SW 1271 (cell line): ENCODE data around the gene PELI1.
"Not testable (repeated sequence)": the region's sequence is repeated elsewhere in the genome, so short reads cannot be mapped to it uniquely, and the experiment has no call there.

Source experiments
- DNase-seq, 2 experiments: peaks; one replicate each; lab custom pipeline; 2025; lab: John Stamatoyannopoulos, UW

Gene PELI1

GRCh38 chr2:64123740-64124139, 20.5 kb downstream of the PELI1 start:
- no peak for DNase-seq

- no peak for DNase-seq
Observed at GRCh38 chr2:64122358-64122757, 21.9 kb downstream of the PELI1 start.

GRCh38 chr2:64120928-64121327, 23.3 kb downstream of the PELI1 start:
- no peak for DNase-seq

DNA sequence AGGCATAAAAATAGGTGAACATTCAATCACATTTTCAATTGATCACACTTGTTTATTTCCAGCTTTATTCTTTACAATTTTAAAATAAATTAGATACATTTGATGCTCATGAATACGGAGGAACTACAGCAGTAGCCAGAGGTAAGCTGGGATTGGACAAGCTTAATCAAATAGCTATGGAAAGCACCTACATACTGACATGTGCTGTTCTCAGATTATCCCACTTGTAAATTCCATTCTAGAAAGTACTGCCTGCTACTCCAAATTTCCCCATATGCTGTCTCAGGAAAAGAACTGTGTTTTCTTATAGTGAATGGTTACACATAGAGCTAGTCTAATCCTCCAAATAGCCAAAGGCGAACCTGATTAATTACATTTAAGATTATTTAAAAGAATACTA, 24.2 kb downstream of the PELI1 start:
- no peak for DNase-seq

DNA sequence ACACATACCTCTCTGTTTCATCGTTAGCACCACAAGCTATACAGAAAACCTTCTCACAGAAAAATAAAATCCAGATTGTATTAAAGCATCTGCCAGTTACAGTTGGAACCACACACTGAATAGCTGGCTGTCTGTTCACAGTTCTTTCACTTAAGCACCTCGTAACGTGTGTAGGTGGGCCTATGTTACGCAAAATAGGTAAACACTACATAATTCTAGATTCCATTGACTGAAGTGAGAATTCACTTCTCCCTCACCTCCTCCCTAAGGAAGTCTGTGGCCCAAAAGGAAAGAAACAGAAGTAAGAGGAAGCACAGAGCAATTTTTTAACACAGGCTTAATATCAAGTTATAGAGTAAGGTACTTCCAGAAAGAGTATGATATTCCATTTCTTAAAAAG, 24.9 kb downstream of the PELI1 start:
- no peak for DNase-seq

DNA sequence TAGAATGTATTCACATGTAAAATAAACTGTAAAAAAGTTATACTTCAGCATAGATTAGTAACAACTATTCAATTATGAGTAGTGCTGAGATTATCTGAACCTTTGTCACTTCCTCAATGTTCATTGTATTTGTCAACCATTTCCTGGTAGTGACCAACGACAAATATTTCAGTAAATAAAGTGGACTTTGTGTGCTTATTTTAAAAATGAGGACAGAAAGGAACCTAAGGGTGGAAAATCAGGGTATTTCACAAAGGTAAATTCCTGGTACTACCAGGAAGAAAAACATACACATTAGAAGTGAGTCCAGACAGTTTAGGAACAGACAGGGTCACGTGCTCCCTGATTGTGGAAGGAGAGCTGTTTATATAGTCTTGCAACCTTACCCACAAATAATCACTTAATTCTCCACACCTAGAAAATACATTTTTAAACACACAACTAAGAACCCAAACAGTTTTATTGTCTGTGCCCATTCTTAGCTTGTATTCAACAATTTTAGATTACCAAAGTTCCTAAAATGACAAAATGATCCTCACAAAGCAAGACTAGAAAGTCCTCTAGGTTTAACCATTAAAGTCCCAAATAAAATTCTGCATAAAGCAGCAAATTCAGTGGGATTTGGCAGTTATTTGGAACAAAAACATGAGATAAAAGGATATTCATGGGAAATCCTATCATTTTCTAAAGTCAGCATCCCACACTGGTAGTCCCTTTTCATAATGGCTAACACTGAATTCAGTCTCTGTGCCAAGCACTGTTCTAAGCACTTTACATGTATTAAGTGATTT, 28.2 kb downstream of the PELI1 start:
- DNase-seq = no peak

- no peak for DNase-seq
Observed at GRCh38 chr2:64114912-64115277, 29.3 kb downstream of the PELI1 start.

GRCh38 chr2:64114063-64114911, 29.9 kb downstream of the PELI1 start:
- DNase-seq = no peak

DNA sequence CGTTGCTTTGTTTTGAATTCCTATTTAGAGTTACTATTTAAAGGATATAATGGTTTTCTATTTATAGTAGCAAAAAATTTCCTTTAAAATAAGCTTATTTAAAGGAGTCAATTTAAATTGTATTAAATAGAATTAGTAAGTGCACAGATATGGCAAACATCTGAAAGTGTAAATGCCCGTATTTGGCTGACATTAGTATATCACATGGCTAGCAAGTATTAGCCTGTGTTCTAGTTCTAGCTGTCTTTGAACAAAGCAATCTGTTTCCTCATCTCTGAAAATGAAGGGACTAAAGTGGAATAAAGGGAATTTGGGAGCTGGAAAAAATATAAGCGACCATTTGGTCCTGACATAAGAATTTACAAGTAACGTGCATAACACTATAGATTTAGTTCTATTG, 32.2 kb downstream of the PELI1 start:
- DNase-seq = no peak

DNA sequence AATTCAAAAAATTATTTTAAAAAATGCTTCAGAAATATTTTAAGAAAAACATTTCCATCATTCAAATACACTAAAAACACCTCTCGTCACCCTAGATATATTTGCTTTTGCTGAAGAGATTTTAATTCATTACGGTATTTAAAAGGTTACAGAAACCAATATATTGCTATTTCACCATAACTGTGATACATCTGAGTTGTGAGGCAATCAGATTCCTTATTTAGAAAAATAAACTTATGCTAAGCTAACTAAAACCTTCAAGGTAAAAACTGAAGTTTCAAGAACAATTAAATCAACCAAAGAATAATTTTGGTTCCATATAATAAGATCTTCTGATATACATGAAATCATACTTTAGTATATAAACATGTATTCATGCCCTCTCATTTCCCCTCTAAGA, 32.8 kb downstream of the PELI1 start:
- no peak for DNase-seq

- no peak for DNase-seq
Observed at GRCh38 chr2:64108666-64109241, 35.5 kb downstream of the PELI1 start.

GRCh38 chr2:64106481-64106880, 37.7 kb downstream of the PELI1 start:
- no peak for DNase-seq

DNA sequence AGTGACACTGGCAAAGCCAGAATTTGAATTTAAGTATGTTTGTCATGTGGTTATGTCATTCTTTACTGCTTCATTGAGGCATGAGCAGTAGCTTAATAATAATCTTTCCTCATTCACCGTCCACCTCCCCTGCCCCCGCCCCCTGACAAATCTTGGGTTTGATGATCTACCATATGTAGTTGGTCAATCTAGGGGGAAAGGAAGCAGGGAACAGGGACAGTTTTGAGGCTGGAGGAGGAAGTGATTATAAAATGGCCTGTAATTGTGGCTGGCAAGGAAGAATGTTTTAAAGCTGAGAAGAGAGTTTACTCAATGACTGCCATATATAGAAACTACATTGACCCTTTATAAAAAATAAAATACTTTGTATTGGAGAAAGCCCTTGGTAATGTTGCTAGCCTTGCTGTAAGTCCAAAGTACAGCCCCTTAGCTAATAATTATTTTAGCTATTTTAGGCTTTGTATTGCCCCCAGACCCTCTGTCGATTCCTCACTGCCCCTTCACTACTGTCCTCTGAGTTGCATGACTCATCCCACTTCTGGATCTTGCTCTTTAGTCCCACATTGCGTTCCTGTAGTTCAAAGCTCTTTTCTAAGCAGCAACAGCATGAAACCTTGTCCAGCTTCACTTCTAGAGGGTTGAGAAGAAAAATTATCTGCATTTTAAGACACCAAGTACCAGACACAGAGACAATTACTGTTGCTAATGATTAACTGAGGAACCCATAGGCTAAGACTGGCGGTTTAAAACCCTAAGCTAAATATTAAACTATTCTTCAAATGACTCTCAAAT, 38.4 kb downstream of the PELI1 start:
- no peak for DNase-seq

DNA sequence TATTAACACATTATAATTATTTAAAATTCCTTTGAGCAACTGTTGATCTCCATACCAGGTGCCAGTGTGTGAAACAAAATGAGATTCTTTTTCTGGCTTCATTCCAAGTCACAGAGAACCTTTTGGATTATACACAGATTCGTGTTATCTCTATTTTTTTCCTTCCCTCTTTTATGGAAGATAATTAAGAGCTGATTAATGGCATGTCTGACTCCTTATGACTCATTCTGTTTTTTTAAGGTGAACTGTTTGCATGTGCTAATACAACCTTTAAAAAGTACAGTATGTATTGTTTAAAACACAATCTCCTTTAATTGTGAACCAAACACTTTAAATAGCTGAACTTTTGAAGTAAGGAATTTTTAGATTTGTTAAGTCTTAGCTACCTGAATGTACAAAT, 39.3 kb downstream of the PELI1 start:
- no peak for DNase-seq

GRCh38 chr2:64102736-64103135, 41.5 kb downstream of the PELI1 start:
- not testable (repeated sequence) for DNase-seq

DNA sequence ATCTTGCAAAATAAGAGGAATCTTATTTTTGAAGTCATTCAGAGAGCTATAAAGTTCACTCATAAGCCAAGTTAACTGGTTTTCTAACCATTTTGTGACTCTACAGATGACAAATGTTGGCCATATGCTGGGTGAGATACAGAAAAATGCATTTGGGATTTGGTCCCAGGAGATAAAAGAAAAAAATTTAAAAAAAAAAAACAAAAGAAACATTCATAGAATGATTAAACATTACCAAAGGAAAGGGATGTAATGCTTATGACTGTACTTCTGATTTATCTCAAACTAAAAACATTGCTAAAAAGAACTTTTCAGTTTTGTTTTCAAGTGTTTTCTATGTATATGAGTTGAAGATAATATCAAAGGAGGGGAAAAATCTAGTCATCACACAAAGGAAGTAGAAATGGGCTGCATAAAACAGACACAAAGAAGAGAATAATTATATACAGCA, 43.1 kb downstream of the PELI1 start:
- DNase-seq = no peak

- DNase-seq = not testable (repeated sequence)
Observed at GRCh38 chr2:64100584-64100983, 43.6 kb downstream of the PELI1 start.

DNA sequence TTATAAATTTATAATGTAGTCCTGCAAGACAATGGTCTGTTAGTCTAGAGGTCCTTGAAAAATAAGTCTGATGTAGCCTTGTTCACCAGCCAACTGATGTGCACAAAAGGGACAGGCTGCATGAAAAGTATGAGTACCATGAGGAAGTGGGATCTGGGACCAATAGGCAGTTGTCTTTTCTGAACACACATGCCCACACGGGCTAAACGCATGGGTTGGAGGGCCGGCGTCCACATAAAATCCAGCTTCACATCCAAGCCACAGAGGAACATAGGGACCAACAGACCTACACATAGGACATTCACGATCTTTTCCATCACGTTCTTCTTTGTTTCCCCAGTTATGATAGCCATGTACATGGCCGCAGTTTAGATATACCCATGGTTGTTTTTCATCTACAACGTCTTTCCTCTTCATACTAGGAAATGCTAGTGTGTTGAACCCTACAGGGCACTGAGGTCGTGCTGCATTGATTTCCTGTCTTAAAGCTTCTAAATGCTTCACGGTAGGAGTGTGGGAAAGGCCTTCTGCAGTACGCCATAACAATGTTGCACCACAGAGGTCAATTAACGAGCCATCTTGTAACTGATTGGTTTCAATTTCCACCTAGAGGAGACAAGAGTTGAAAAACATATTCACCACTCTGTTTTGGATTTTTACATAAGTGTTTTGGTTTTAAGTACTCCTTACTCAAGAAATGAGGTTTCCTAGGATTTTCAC, 49.4 kb downstream of the PELI1 start:
- no peak for DNase-seq

DNA sequence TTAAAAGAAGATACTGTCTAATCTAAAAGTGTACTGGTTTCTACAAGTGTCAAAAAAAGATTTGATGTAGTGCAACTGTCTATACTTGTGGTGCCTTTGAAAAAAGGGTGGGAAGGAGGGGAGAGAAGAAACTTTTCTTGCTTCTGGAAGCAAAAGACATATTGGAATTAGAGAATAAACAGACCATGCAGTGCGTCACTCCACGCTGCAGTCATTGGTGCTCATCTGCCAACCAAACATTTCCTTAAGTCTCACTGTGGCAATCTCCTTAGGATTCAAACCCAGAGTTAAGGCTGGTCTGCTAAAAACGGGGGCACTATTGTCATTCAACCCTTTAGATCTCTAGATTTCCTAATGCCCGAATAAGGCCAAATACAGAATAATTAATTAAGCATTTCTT, 50.9 kb downstream of the PELI1 start:
- DNase-seq = no peak

DNA sequence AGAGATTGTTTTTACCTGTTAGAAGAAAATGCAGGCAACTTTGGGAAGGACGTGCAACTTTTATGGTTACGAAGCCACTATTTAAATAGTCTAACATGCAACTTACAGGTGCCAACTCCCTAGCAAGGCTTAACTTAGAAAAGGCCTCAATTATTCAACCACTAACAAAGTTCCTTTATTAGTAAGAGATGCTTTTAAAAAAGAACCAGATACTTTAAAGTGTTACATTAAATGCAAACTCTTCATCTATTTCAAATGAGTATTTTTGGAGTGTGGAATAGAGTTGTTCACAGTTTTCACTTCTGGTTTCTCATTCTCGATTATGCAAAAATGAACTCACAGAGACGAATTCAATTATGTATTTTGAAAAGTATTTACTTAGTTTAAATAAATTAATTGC, 51.7 kb downstream of the PELI1 start:
- DNase-seq = no peak

- DNase-seq = no peak
Observed at GRCh38 chr2:64090264-64090663, 54.0 kb downstream of the PELI1 start.
